Caco-2 (cell line): ENCODE results near the gene PAIP1. TPM values are rescaled to one million over a fixed set of nuclear protein-coding genes. Genes with fewer than 3 reads are reported as not detected.

ENCODE experiments used
- BruUV-seq: library from RNA; stranded (reverse); fragments of 400-500 nt; replicated peaks from 2 replicates; lab custom pipeline; 2021; lab: Mats Ljungman, UMichigan
- CTCF ChIA-PET: fragments of 300-600 bp; sonication (Branson Sonifier 250); formaldehyde crosslinking; loops from one replicate; lab custom pipeline; 2022; ENCODE audit warnings: antibody characterized with exemption; lab: Charles Lee
- POLR2A ChIA-PET: fragments of 300-600 bp; sonication (Branson Sonifier 250); formaldehyde crosslinking; loops from one replicate; lab custom pipeline; 2022; ENCODE audit warnings: antibody characterized with exemption; lab: Charles Lee
- DNase-seq, 2 experiments: peaks; one replicate each; pipeline versions ENCODE4 v3.0.0 to v3.0.0-alpha.2; 2020 to 2022
- H3K27me3 ChIP-seq: replicated peaks from 2 replicates; pipeline ENCODE4 v1.6.0; 2011; ENCODE audit warnings: low read length; ENCODE audit not compliant: control insufficient read depth, insufficient read depth
- H3K36me3 ChIP-seq: 2 replicates; pipeline ENCODE4 v1.5.1; 2011; ENCODE audit warnings: low read length; ENCODE audit not compliant: control insufficient read depth, insufficient read depth
- H3K4me1 ChIP-seq: fragments of 250-450 bp; sonication (Bioruptor Pico); 2 replicates; pipeline ENCODE4 v1.5.1; 2020; ENCODE audit warnings: mild to moderate bottlenecking
- H3K4me3 ChIP-seq: 2 replicates; pipeline ENCODE4 v1.5.1; 2011; ENCODE audit warnings: low read depth, mild to moderate bottlenecking, control low read depth, low read length
- H3K9me3 ChIP-seq: fragments of 250-450 bp; sonication (Bioruptor Pico); 2 replicates; pipeline ENCODE4 v1.5.1; 2020; ENCODE audit warnings: mild to moderate bottlenecking, moderate library complexity
- H3K27ac Mint-ChIP-seq: one replicate; pipeline ENCODE4 v1.8.0; 2022; ENCODE audit warnings: mixed read lengths; ENCODE audit not compliant: unreplicated experiment
- H3K27me3 Mint-ChIP-seq: one replicate; pipeline ENCODE4 v1.8.0; 2022; ENCODE audit warnings: mixed read lengths; ENCODE audit not compliant: insufficient read depth, unreplicated experiment
- H3K36me3 Mint-ChIP-seq: one replicate; pipeline ENCODE4 v1.8.0; 2022; ENCODE audit warnings: mild to moderate bottlenecking, mixed read lengths; ENCODE audit not compliant: insufficient read depth, unreplicated experiment
- H3K4me1 Mint-ChIP-seq: one replicate; pipeline ENCODE4 v1.8.0; 2022; ENCODE audit warnings: low read depth, mixed read lengths; ENCODE audit not compliant: unreplicated experiment
- H3K4me3 Mint-ChIP-seq: one replicate; pipeline ENCODE4 v1.8.0; 2022; ENCODE audit warnings: mild to moderate bottlenecking, moderate library complexity, mixed read lengths; ENCODE audit not compliant: unreplicated experiment
- H3K9me3 Mint-ChIP-seq: one replicate; pipeline ENCODE4 v1.8.0; 2022; ENCODE audit warnings: mixed read lengths; ENCODE audit not compliant: unreplicated experiment
- CTCF ChIP-seq, 2 experiments: fragments of 200-600 bp in 1 of 2; IDR thresholded peaks; 1 replicate in 1 of 2; 2 replicates in 1 of 2; pipeline versions ENCODE4 v1.5.1 to v1.8.0; 2011 to 2022; ENCODE audit warnings: antibody characterized with exemption in 1 of 2, control low read depth in 1 of 2, inconsistent platforms in 1 of 2, low read depth in 1 of 2, low read length in 1 of 2, mild to moderate bottlenecking in 1 of 2, moderate library complexity in 1 of 2; ENCODE audit not compliant: insufficient read depth in 1 of 2, severe bottlenecking in 1 of 2, unreplicated experiment in 1 of 2
- intact Hi-C: fragments of 100-400 bp; cut with micrococcal nuclease; formaldehyde crosslinking; loops from one replicate; pipeline ENCODE4 v1.10.0; 2022; ENCODE audit not compliant: unreplicated experiment
- total RNA-seq: library from RNA; stranded (reverse); gene quantifications from 2 replicates; pipeline ENCODE4 v1.2.3, GENCODE V29; 2022

Gene PAIP1
- total RNA-seq, 1 experiment from 2014 or later = 121 TPM

GRCh38 chr5:43497311-43498104, 59.4 kb downstream of the PAIP1 start:
- H3K4me3 Mint-ChIP-seq = no peak overlapping the region
- no peak for DNase-seq
- TF ChIP-seq CTCF (IDR thresholded peaks at IDR 0.05; ENCODE audit: insufficient read depth in 1 of 2, low read depth in 1 of 2, low read length in 1 of 2, severe bottlenecking in 1 of 2, unreplicated experiment in 1 of 2) = no peak
- no peak overlapping the region for H3K27ac Mint-ChIP-seq
- ChIA-PET CTCF (interaction anchor here (2.2 kb wide), 1 partner anchor 13 kb away, joined by 5 read pairs; the partner anchor contains the start of gene TMEM267), POLR2A (no interaction called here)
- Histone ChIP-seq H3K27me3 (no peaks in the 10 kb centered on the region), H3K9me3 (no peaks in the 10 kb centered on the region), H3K4me1 (no peaks in the 10 kb centered on the region), H3K36me3 (no peaks in the 10 kb centered on the region), H3K4me3 (no peak overlapping the region)
- no peaks in the 10 kb centered on the region for H3K4me1 Mint-ChIP-seq
- intact Hi-C loops = no loop called here
- no TSS peak for BruUV-seq
- no peaks in the 10 kb centered on the region for H3K36me3 Mint-ChIP-seq
- H3K9me3 Mint-ChIP-seq = no peaks in the 10 kb centered on the region
- H3K27me3 Mint-ChIP-seq = no peaks in the 10 kb centered on the region

- ChIA-PET CTCF (no interaction called here), POLR2A (no interaction called here)
- no peaks in the 10 kb centered on the region for H3K36me3 ChIP-seq
- no peak overlapping the region for H3K4me3 ChIP-seq
- intact Hi-C loops = no loop called here
- no peak for TF ChIP-seq CTCF (IDR thresholded peaks at IDR 0.05; ENCODE audit: insufficient read depth in 1 of 2, low read depth in 1 of 2, low read length in 1 of 2, severe bottlenecking in 1 of 2, unreplicated experiment in 1 of 2)
- Mint-ChIP-seq H3K4me1 (no peaks in the 10 kb centered on the region), H3K27ac (no peak overlapping the region), H3K4me3 (no peak overlapping the region), H3K27me3 (no peaks in the 10 kb centered on the region), H3K9me3 (no peaks in the 10 kb centered on the region), H3K36me3 (peaks cover 7% of the 10 kb centered on the region)
- H3K9me3 ChIP-seq = no peaks in the 10 kb centered on the region
- DNase-seq = no peak
- no TSS peak for BruUV-seq
- H3K4me1 ChIP-seq = no peaks in the 10 kb centered on the region
- no peaks in the 10 kb centered on the region for H3K27me3 ChIP-seq
Measured at GRCh38 chr5:43491326-43491725, 65.6 kb downstream of the PAIP1 start.

- peaks cover 11% of the 10 kb centered on the region for H3K4me1 Mint-ChIP-seq
- TF ChIP-seq CTCF (IDR thresholded peaks at IDR 0.05; ENCODE audit: insufficient read depth in 1 of 2, low read depth in 1 of 2, low read length in 1 of 2, severe bottlenecking in 1 of 2, unreplicated experiment in 1 of 2) = no peak
- DNase-seq = no peak
- POLR2A ChIA-PET = interaction anchor here (0.6 kb wide), 1 partner anchor 64 kb away, joined by 3 read pairs; no protein-coding TSS in a partner anchor
- Histone ChIP-seq H3K9me3 (no peaks in the 10 kb centered on the region), H3K4me1 (peaks cover 3% of the 10 kb centered on the region; the same call in 1 of the 2 replicates), H3K36me3 (no peaks in the 10 kb centered on the region), H3K4me3 (no peak overlapping the region), H3K27me3 (no peaks in the 10 kb centered on the region)
- no peaks in the 10 kb centered on the region for H3K27me3 Mint-ChIP-seq
- H3K36me3 Mint-ChIP-seq = peaks cover 21% of the 10 kb centered on the region
- CTCF ChIA-PET = no interaction called here
- intact Hi-C loops = no loop called here
- no peak overlapping the region for H3K4me3 Mint-ChIP-seq
- no peak overlapping the region for H3K27ac Mint-ChIP-seq
- H3K9me3 Mint-ChIP-seq = no peaks in the 10 kb centered on the region
- no TSS peak for BruUV-seq
Measured at GRCh38 chr5:43486353-43486752, 70.5 kb downstream of the PAIP1 start.
